ENCODE data around the gene SCPEP1.
A peak's percentile ranks its signal among the peaks of the same experiment; 100 is the strongest.

Gene SCPEP1

DNA sequence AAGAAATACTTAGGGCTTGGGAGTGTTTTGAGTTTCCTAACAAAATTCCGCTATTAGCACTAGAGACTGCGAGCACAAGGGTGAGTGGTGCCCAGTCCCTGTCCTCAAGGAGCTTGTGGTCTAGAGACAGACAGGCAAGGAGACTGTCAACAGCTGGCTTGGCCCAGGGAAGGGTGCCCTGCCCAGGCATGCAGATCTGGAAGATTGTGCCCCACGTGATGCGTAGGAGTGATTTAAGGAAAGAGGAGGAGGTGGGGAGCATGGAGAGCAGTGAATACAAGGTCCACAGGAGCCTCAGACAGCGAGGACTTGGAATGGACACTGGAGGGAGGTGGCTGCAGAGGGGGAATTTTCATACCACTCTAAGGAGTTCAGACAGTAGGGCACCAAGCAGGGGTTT, 25.0 kb downstream of the SCPEP1 start:
- DNase-seq (ENCODE audit: low read depth, low spot score), result no peak

DNA sequence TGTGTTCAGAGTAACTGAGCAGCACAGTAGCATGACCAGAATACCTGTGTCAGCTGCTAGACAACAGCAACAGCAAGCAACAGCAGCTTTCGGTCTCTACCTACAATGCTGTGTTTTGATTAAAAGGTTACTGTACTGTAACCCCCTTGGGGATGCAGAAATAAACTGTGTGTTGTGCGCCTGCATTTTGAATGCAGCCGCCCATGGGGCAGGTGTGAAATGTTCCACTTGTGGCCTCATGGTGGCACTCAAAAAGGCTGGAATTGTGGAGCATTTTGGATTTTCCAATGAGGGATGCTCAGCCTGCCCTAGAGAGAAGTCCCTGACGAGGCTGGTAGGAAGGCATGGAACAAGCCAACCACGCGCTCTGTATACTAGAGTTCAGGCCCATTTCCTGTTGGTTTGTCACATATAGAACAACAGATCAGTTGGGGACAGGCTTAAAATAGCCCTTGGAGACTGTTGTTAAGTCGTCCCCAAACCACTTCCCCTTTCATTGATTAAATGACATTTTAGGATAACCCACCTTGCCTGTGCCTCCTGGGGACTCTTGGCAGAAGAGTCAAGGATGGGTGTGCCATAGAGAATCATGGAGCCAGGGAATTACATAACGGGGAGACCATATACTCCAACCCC, 27.1 kb downstream of the SCPEP1 start:
- no peak for DNase-seq (ENCODE audit: low read depth, low spot score)

DNA sequence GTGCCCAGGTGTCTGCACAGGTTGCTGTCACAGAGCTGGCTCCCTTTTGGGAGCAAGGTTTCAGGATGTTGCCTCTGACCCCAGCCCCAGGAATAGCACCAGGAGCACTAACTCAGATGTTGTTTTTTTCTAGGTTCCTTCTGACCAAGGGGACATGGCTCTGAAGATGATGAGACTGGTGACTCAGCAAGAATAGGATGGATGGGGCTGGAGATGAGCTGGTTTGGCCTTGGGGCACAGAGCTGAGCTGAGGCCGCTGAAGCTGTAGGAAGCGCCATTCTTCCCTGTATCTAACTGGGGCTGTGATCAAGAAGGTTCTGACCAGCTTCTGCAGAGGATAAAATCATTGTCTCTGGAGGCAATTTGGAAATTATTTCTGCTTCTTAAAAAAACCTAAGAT, 28.1 kb downstream of the SCPEP1 start:
- DNase-seq (ENCODE audit: low read depth, low spot score), result no peak

DNA sequence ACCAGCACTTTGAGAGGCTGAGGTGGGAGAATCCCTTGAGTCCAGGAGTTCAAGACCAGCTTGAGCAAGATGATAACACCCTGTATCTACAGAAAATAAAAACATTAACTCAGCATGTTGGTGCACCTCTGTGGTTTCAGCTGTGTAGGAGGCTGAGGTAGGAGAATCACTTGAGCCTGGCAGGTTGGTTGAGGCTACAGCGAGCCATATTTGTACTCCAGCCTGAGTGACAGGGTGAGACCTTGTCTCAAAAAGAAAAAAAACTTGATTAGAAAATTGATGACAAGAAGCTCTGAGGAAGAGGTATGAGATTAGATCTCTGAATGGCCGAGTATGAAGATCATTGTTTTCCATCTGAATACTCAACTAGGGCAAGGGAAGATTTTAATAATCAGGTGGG, 31.0 kb downstream of the SCPEP1 start:
- no peak for DNase-seq (ENCODE audit: low read depth, low spot score)

DNA sequence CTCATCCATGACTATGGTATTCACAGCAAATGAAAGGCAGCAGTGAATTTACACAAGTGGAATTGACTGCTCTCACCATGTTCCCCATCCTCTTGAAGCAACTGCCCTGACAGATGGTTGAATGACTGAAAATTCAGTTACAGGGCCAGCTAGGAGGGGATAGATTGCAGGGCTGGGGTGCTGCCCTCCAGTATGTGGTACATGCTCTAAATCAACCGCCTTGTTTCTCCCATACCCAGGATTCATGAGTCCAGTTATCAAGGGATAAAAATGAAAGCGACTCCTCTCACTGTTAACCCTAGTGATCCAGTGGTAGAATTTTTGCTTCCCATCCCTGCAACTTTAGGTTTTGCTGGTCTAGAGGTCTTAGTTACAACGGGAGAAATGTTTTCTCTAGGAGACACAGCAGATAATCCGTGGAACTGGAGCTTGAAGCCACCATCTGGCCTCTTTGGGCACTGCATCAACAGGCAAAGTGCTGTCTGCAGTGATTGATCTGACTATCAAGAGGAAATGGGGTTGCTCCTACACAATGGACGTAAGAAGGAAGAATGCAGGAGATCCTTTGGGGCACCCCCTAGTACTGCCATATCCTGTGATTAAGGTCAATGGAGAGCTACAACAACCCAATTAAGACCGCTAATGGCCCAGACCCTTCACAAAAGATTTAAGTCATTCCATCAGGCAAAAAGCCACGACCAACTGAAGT, 32.0 kb downstream of the SCPEP1 start:
- DNase-seq (ENCODE audit: low read depth, low spot score), result no peak

DNA sequence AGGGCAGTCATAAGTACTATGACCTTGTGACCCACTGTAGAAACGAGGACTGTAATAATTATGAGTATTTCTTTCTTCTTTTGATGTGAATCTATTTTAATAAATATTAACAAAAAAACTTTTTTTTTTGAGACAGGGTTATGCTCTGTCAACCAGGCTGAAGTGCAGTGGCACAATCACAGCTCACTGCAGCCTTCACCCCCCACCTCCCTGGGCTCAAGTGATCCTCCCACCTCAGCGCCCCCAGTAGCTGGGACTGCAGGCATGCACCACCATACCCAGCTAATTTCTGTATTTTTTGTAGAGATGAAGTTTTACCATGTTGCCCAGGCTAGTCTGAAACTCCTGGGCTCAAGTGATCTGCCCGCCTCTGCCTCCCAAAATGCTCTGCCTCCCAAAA, 32.6 kb downstream of the SCPEP1 start:
- no peak for DNase-seq (ENCODE audit: low read depth, low spot score)

DNA sequence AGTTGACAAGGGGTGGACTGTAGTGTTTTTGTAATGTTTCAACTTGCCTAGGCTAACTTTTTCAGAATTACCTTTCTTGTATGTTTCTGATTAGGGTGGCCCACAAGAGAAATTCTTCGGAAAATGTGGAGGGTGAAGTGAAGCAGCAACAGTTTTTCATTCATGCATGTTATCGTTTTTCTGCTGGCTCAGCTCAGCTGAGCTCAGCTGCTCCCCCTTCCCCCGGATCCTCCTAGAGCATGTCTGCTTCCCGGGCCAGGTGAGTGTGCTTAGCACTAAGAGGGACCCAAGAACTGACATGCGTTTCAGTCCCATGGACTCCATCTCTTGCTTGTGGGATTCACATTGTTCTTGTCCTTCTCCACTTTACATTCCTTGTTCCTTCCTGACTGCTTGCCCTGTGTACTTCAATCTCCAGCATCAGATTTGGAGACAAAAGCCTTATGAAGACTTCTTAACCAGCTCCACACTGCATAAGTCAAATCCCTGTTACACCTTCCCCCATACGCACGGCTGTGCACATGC, 33.6 kb downstream of the SCPEP1 start:
- DNase-seq (ENCODE audit: low read depth, low spot score), result no peak

DNA sequence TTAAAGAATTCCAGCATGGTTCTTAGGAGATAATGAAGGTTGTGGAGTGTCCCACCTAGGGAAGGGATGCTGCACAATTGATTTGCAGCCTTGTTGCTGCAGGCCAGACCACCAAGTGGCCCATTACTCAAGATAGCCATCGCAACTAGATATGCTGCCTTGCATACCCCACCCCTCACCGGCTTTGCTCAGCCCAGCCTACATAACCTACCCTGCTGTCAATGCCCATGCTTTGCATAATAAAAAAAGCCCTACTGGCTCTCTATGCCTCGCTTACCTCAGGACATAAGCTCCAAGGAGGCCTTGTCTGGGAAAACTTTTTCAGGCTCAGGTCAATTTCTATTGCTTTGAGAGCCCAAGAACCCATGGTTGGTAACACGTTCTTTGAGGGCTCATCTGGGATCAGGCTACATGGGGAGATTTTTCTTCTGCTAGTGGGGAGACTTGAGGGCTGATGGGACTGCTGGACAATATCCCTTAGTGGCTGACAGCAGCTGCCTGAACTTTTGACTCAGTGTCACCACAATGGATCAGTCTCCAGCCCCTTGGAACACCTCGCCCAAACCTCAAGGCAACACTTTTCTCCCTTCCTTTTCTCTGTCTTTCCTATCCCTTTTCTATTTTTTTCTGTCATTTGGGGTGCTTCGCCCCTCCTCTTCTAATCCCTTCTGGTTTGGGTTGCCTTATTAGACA, 38.3 kb downstream of the SCPEP1 start:
- no peak for DNase-seq (ENCODE audit: low read depth, low spot score)

DNA sequence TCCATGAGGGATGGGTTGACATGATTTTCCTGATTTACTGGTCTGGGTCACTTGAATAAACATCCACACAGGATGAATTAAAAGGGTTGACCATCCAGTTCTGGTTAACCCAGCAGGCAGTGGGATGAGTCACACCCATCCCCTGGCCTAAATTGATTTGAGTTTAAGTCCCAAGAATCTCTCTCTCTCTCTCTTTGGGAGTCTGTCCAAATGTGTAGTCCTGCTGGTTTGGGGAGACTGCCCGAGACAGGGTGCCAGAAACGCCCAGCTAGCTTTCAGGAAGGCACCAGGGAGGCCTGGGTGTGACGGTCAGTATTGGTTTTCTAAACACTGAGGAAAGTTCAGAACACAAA, 38.8 kb downstream of the SCPEP1 start:
- DNase-seq (ENCODE audit: low read depth, low spot score), result peak; percentile 61

DNA sequence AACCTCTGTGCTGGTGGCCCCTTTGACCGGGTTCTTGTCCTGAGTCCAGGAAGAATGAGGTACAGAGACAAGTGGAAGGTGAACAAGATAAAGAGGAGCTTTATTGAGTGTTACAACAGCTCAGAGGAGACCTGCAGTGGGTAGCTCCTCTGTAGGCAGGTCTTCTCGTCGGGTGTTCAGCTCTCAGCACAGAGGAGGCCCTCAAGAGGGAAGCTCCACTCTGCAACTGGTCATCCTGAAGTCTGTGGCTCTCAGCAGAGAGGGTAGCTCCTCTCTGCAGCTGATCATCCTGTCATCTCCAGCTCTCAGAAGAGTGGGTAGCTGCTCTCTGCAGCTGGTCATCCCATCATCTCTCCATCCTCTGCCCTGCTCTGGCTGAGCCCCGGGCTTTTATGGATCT, 39.7 kb downstream of the SCPEP1 start:
- DNase-seq (ENCODE audit: low read depth, low spot score), result no peak

DNA sequence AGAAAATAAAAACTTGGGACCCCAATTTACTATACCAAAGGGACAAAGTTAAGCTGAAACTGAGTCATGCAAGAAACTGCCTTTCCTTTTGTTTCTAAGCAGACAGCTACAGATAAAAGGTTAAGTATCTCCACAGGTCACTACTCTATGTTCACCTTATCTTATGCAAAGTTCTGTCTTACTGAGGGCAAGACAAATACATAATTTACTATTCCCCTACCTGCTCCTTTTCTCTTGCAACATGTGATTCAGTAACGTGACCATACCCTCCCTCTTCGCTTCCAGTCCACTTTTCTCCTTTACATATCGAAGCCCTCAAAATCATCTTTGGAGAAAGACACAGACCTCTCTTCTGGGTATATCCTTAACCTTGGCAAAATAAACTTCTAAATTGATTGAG, 42.3 kb downstream of the SCPEP1 start:
- no peak for DNase-seq (ENCODE audit: low read depth, low spot score)

DNA sequence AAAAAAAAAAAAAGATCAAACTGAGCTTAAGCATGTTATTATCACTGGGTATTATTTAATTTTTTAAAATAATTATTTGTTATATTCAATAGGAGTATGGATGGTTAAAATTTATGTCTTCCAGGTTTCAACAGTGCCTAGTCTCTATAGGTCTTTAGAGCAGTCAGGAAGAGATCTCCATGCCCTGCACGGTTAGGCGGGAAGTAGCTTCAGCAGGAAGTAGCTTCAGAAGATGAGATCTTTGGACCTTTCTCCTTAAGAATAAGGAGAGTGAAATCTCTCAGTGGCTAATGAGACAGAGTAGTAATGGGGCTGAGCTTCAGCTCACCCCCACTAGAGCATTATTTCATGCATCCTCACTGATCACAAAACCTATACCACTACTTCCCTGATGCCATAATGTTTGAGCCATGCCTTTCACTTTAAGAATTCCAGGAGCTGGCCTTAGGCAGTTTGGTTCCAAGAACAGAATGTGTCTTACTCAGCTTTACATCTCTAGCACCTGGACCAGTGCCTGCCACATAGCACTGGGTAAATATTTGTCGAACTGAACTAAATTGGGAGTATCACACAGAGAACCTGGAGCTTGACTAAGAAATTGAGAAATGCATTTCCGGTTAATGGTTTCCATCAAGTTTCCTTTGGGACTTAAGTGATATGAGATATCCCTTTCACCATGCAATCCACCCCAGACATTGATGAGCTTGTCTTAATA, 43.5 kb downstream of the SCPEP1 start:
- DNase-seq (ENCODE audit: low read depth, low spot score), result no peak

DNA sequence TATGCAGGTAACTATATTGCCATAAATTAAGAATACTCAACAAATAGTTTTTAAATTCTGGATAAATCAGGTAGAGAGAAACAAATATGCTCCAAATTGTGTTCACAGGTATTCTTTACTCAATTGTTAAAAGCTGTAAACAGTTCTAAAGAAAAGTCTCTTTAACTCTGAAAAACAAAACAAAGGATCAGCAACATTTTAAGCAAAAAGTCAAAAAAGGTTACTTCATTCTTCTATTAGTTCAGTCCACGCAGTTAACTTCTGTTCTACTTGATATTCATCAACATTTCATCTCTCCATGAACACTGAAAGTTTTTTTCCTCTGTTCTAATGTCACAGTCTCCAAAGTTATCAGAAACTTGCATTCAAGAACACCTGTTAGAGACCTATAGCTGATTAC, 47.9 kb downstream of the SCPEP1 start:
- no peak for DNase-seq (ENCODE audit: low read depth, low spot score)

DNA sequence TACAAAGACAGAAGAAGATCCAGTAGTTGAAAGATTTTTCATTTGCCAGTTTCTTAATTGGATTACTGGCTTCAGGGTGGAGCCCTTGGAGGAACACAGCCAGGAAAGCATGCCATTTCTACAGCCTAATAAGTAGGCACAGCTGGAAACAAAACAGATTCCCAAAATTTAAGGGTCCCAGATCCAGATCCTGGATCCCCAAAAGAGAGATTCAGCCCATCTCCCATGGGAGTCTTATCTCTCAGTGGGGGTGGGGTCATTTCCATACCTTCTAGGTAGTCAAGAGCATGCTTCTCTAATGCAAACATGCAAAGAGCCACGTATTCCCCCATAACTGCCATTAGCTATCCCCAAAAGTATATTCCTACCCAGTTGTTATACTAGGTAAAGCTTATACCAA, 49.9 kb downstream of the SCPEP1 start:
- no peak for DNase-seq (ENCODE audit: low read depth, low spot score)

DNA sequence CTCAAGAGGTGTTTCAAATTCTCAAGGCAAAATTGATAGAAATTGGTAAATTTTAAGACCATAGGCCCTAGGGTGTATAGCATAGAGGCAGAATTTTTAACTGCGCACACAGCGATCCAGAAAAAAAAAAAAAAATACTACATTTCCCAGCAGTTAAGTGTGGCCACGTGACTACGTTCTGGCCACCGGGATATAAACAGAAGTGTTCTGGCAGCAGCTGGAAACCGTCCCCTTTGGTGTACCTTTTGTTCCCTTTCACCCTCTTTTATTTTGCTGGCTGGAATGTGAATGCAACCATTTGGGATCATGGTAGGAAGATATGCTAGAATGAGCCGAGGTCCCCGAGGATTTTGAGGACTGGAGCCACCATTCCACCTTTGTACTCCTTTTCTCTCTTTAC, 54.4 kb downstream of the SCPEP1 start:
- no peak for DNase-seq (ENCODE audit: low read depth, low spot score)

DNA sequence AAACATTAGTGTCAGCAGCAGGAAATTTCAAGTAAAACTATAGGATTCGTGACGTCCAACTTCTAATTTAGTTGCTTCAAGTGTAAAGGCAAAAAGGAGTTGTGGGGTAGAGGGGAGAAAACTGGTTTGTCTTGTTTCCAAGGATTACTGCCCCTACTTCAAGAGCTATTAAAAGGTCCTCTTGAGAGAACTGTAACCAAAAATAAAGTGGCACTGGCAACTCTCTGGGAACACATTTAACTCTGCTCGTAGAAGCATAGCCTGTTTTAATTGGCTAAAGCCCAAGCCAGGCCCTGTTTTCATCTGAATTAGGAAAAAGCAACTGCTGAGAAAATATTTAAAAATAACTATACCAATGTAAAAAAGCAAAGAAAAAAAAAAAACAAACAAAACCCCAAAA, 55.4 kb downstream of the SCPEP1 start:
- DNase-seq (ENCODE audit: low read depth, low spot score), result peak; percentile 62

DNA sequence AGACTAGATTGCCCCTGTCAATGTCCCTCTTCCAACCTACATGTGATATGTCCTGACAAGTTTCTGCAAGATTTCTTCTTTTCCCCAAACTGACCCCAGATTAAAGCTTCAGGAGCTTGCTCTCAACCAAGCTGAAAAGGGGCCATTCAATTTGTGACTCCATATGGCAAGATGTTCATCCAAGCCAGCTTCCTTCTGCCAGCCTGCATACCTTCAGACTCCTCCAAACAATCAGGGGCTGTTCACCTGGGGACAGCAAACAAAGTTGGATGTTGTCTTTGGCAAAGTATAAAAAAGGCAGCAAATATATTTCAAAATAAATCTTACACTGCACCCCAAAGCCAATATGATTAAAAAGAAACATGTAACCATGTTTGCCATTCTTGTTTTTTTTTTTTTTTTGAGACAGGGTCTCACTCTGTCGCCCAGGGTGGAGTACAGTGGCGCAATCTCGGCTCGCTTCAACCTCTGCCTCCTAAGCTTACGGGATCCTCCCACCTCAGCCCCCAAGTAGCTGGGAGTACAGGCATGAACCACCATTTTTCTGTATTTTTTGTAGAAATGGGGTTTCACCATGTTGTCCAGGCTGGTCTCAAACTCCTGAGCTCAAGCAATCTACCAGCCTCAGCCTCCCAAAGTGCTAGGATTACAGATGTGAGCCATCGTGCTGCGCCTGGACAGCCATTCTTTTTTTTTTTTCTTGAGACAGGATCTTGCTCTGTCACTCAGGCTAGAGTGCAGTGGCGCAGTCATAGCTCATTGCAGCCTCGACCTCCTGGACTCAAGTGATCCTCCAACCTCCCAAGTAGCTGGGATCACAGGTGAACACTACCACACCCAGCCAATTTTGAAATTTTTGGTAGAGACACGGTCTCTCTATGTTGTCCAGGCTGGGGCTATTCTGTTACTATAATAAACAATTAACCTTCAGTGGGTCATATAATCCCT, 57.1 kb downstream of the SCPEP1 start:
- no peak for DNase-seq (ENCODE audit: low read depth, low spot score)

DNA sequence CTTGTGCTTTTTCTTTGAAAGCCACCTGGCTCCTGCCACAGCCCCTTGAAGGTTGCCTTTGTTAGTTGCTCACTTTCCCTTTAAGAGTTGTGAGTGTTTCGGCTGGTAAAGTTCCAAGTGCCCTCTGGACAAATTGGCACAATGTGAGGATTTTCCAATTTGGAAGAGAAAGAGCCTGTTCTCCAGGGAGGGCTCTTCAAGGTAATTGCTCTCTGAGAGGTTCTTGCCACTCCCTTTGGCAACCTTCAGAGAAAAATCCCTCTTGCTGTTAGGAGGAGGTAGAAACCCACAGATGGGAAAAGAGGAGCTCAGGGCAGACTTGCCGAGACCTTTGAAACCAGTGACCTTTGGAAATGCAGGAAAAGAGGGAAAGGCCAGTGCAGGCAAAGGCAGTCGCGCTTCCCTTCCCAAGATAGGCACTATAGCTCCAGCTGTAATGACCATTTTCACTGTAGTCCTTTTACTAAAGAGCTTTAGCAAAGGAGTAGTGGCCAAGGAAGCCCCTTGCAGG, 58.1 kb downstream of the SCPEP1 start:
- no peak for DNase-seq (ENCODE audit: low read depth, low spot score)

DNA sequence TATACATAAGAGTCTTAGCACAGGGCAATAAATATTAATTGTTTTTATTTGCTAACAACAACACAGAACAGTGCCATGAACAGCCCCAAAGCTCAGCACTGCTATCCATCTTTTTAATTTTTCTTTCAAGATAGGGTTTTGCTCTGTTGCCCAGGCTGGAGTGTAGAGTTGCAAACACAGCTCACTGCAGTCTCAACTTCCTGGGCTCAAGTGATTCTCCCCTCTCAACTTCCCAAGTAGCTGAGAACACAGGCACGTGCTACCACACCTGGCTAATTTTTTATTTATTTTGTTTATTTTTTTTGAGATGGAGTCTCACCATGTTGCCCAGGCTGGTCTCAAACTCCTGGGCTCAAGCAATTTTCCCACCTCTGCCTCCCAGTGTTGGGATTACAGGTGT, 59.5 kb downstream of the SCPEP1 start:
- no peak for DNase-seq (ENCODE audit: low read depth, low spot score)

DNA sequence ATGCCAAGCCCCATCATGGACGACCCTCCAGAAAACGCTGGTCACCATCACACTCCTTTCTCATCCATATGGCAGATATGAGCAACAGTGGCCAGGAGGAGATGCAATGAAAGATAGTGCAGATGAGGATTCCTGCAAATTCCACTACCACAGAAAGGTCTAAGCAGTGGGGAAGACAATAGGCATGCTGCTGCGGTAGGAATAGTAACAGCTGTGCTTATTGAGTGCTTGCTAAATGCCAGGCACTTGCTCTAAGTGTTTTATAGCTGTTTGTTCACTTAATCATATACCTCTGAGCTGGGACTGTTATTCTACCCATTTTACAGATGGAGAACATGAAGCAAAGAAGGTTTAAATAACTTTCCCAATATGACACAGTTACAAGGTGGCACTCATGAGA, 60.6 kb downstream of the SCPEP1 start:
- no peak for DNase-seq (ENCODE audit: low read depth, low spot score)

DNA sequence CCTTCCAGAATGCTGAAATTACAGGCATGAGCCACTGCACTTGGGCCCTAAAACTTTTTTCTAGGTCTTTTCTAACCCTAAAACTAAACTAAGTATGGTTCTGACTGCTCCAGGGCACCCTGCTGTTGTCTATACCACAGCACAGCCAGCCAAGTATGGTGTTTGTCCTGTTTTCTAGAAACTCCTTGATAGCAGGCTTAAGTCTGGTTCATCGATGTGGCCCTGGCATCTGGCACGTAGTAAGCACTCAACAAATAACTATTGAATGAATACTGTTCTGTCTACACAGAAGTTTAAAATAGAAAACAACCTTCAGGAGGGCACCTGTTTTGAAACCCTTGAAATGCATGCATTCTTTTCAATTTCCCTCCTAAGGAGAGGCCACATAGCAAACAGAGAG, 62.6 kb downstream of the SCPEP1 start:
- no peak for DNase-seq (ENCODE audit: low read depth, low spot score)

Measured in brain pericyte (primary cell).